MM.1S (cell line): ENCODE results near the gene ACSM5.

Source experiments
- DNase-seq: peaks from one replicate; pipeline ENCODE4 v3.0.0-alpha.2; 2015
- H2AFZ ChIP-seq: fragments of 300-600 bp; sonication (generic); 2 replicates; pipeline ENCODE4 v1.6.0; 2016; ENCODE audit warnings: antibody characterized with exemption, low read length
- H3F3A ChIP-seq: fragments of 300-600 bp; sonication (generic); 2 replicates; pipeline ENCODE4 v1.6.1; 2016; ENCODE audit warnings: mild to moderate bottlenecking, antibody characterized with exemption, low read length, moderate library complexity, mixed read lengths; ENCODE audit not compliant: insufficient read depth
- H3K27ac ChIP-seq: fragments of 300-600 bp; sonication (generic); 2 replicates; pipeline ENCODE4 v1.5.1; 2016; ENCODE audit warnings: mild to moderate bottlenecking, low read length
- H3K27me3 ChIP-seq: fragments of 300-600 bp; sonication (generic); replicated peaks from 2 replicates; pipeline ENCODE4 v1.6.0; 2016; ENCODE audit warnings: low read length; ENCODE audit not compliant: insufficient read depth
- H3K36me3 ChIP-seq: fragments of 300-600 bp; sonication (generic); replicated peaks from 2 replicates; pipeline ENCODE4 v1.6.1; 2016; ENCODE audit warnings: mild to moderate bottlenecking, low read length, mixed read lengths; ENCODE audit not compliant: insufficient read depth
- H3K4me1 ChIP-seq: fragments of 300-600 bp; sonication (generic); 2 replicates; pipeline ENCODE4 v1.6.1; 2016; ENCODE audit warnings: low read length, mixed read lengths
- H3K4me2 ChIP-seq: fragments of 300-600 bp; sonication (generic); 2 replicates; pipeline ENCODE4 v1.6.0; 2016; ENCODE audit warnings: low read depth, low read length
- H3K4me3 ChIP-seq: fragments of 300-600 bp; sonication (generic); 2 replicates; pipeline ENCODE4 v1.5.1; 2016; ENCODE audit warnings: low read length, mixed read lengths
- H3K79me2 ChIP-seq: fragments of 300-600 bp; sonication (generic); 2 replicates; pipeline ENCODE4 v1.6.1; 2016; ENCODE audit warnings: mixed run types, low read length, mixed read lengths
- H3K9ac ChIP-seq: fragments of 300-600 bp; sonication (generic); 2 replicates; pipeline ENCODE4 v1.6.1; 2016; ENCODE audit warnings: low read length, mixed read lengths
- H3K9me2 ChIP-seq: fragments of 300-600 bp; sonication (generic); replicated peaks from 2 replicates; pipeline ENCODE4 v1.6.1; 2016; ENCODE audit warnings: mild to moderate bottlenecking, low read length, mixed read lengths; ENCODE audit not compliant: insufficient read depth
- H3K9me3 ChIP-seq: fragments of 300-600 bp; sonication (generic); replicated peaks from 2 replicates; pipeline ENCODE4 v1.6.1; 2016; ENCODE audit warnings: mild to moderate bottlenecking, low read length, mixed read lengths; ENCODE audit not compliant: insufficient read depth
- H4K20me1 ChIP-seq: fragments of 300-600 bp; sonication (generic); 2 replicates; pipeline ENCODE4 v1.6.1; 2016; ENCODE audit warnings: mild to moderate bottlenecking, low read length, moderate library complexity, mixed read lengths; ENCODE audit not compliant: insufficient read depth
- CTCF ChIP-seq: fragments of 300-600 bp; sonication (generic); IDR thresholded peaks from 2 replicates; pipeline ENCODE4 v1.5.1; 2016; ENCODE audit warnings: antibody characterized with exemption, low read length, mixed read lengths
- EZH2 ChIP-seq: fragments of 300-600 bp; sonication (generic); optimal IDR thresholded peaks from 2 replicates; pipeline ENCODE3; 2017; ENCODE audit warnings: low read depth, mild to moderate bottlenecking, antibody characterized with exemption, low read length, mixed read lengths
- EZH2phosphoT487 ChIP-seq: fragments of 300-600 bp; sonication (generic); IDR thresholded peaks from 2 replicates; pipeline ENCODE4 v1.6.1; 2018; ENCODE audit warnings: antibody characterized with exemption, low read length

Gene ACSM5, protein sequence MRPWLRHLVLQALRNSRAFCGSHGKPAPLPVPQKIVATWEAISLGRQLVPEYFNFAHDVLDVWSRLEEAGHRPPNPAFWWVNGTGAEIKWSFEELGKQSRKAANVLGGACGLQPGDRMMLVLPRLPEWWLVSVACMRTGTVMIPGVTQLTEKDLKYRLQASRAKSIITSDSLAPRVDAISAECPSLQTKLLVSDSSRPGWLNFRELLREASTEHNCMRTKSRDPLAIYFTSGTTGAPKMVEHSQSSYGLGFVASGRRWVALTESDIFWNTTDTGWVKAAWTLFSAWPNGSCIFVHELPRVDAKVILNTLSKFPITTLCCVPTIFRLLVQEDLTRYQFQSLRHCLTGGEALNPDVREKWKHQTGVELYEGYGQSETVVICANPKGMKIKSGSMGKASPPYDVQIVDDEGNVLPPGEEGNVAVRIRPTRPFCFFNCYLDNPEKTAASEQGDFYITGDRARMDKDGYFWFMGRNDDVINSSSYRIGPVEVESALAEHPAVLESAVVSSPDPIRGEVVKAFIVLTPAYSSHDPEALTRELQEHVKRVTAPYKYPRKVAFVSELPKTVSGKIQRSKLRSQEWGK

DNA sequence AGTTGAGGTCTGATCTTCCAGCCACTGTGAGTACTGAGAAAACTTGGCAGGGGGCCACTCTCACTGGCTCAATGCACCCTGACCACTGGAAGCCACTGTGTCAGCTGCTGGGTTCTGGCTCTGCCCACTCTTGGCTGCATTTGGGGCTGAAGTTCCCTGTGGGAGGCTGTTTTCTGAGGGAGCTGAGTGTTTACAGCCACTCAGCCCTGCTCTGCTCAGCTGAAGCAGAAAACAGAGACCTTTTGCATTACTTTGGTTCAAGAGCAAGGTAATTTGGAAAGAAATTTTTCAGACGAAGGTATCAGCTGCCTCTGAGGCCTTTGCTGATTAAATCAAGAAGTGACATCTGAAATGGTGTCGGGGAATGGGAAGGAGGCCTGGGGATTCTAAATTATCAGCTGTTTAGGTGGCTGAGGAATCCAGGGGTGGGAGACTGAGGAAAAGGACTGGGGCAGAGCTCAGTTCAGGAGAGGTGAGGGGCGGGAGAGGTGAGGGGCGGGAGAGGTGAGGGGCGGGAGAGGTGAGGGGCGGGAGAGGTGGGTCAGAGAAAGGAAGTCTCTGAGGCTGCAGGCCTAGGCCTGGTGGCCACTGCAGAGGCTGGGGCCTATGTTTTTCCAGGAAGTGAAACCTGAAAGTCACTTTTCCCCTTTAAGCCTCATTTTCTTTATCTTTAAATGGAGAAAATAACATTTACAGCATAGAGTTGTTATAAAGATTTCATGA, at the start of gene ACSM5:
Gene ACSM5 (plus strand): TSS at position 137 of the 723 bp plus-strand sequence. CDS start 1,951 bp downstream, outside the sequence.
- no peaks in the 10 kb centered on the region for H3K36me3 ChIP-seq
- H3K9ac ChIP-seq, result no peak within 1 kb of the TSS
- no peak for DNase-seq
- H3K4me3 ChIP-seq, result no peak within 1 kb of the TSS
- no peaks in the 10 kb centered on the region for H3K9me2 ChIP-seq
- H3K79me2 ChIP-seq, result no peaks in the 10 kb centered on the region
- no peak within 1 kb of the TSS for H3K4me2 ChIP-seq
- H3K9me3 ChIP-seq, result no peaks in the 10 kb centered on the region
- H4K20me1 ChIP-seq, result no peaks in the 10 kb centered on the region
- H3K4me1 ChIP-seq, result no peaks in the 10 kb centered on the region
- TF ChIP-seq EZH2phosphoT487, result no peak
- H2AFZ ChIP-seq, result no peak within 1 kb of the TSS
- no peaks in the 10 kb centered on the region for H3K27me3 ChIP-seq
- H3F3A ChIP-seq, result no peaks in the 10 kb centered on the region
- no peak within 1 kb of the TSS for H3K27ac ChIP-seq

- Histone ChIP-seq H4K20me1 (no peaks in the 10 kb centered on the region), H3K27ac (no peak overlapping the region), H3F3A (no peaks in the 10 kb centered on the region), H3K4me1 (no peaks in the 10 kb centered on the region), H3K36me3 (no peaks in the 10 kb centered on the region), H3K27me3 (no peaks in the 10 kb centered on the region), H3K9me2 (no peaks in the 10 kb centered on the region), H3K4me3 (no peak overlapping the region), H2AFZ (no peak overlapping the region), H3K9me3 (no peaks in the 10 kb centered on the region), H3K4me2 (no peak overlapping the region), H3K9ac (no peak overlapping the region), H3K79me2 (no peaks in the 10 kb centered on the region)
- no peak for DNase-seq
- TF ChIP-seq CTCF (peak; percentile 8; the same call in 1 of the 2 replicates), EZH2 (no peak), EZH2phosphoT487 (no peak)
Measured at GRCh38 chr16:20359997-20360396, 49.3 kb upstream of the ACSM5 start.

DNA sequence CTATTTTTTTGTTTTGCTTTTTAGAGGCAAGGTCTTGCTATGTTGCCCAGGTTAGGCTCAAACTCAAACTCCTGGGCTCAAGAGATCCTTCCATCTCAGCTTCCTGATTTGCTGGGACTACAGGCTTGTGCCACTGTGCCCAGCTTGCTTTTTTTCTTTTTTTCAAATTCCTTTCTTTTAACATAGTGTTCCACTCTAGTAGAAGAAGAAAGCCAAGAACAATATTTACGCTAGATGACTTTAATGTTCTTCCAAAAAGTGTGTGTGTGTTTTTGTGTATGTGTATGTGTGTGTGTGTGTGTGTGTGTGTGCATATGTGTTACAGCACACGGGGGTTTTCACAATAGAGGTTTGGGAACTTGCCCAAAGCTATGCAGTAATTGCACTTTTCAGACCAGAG, 46.1 kb upstream of the ACSM5 start:
- Histone ChIP-seq H3K4me2 (no peak overlapping the region), H3K4me3 (no peak overlapping the region), H3K9me2 (no peaks in the 10 kb centered on the region), H3F3A (no peaks in the 10 kb centered on the region), H3K9me3 (no peaks in the 10 kb centered on the region), H3K79me2 (no peaks in the 10 kb centered on the region), H3K4me1 (no peaks in the 10 kb centered on the region), H3K27me3 (no peaks in the 10 kb centered on the region), H3K36me3 (no peaks in the 10 kb centered on the region), H4K20me1 (no peaks in the 10 kb centered on the region), H2AFZ (no peak overlapping the region), H3K9ac (no peak overlapping the region), H3K27ac (no peak overlapping the region)
- DNase-seq, result no peak
- TF ChIP-seq EZH2 (no peak), EZH2phosphoT487 (no peak), CTCF (no peak)
